Measurements from ENCODE around the gene ZBTB1. TPM values are rescaled to one million over a fixed set of nuclear protein-coding genes. Genes with fewer than 3 reads are reported as not detected.

The ZBTB1 gene
- total and polyA plus RNA-seq, 10 of the 15 experiments (the other 5 are each of a cell fraction or from before 2014, with no cell fraction given), result 12.3 to 127 (median 40.0) TPM

DNA sequence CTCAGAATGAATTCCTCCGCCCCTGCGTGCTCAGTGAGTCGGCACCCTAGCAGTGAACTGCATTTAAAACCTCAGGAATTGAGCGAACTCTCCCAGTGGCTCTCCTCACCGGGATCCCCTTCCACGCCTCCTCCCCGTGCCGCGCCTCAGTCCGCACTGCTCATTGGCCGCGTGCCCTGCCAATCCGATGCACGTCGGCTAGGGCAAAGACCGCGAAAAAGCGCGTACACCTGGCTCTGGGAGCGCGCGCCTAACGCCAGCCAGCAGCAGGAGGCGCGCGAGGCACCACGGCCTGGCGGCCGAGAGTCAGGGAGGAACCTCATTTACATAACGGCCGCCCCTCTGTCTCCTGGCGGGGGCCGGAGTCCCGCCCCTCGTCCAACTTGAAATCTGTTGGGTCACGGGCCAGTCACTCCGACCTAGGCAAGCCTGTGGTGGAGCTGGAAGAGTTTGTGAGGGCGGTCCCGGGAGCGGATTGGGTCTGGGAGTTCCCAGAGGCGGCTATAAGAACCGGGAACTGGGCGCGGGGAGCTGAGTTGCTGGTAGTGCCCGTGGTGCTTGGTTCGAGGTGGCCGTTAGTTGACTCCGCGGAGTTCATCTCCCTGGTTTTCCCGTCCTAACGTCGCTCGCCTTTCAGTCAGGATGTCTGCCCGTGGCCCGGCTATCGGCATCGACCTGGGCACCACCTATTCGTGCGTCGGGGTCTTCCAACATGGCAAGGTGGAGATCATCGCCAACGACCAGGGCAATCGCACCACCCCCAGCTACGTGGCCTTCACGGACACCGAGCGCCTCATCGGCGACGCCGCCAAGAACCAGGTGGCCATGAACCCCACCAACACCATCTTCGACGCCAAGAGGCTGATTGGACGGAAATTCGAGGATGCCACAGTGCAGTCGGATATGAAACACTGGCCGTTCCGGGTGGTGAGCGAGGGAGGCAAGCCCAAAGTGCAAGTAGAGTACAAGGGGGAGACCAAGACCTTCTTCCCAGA, 35.9 kb downstream of the ZBTB1 start, which contains the start of gene HSPA2 (continued):
- TF ChIP-seq NFYA (IDR thresholded peaks at IDR 0.05; ENCODE audit: borderline replicate concordance, low read depth, low read length) (no peak; the same call in 1 of the 2 replicates), ZSCAN29 (IDR thresholded peaks at IDR 0.05) (no peak), LARP7 (IDR thresholded peaks at IDR 0.05) (no peak), CHD4 (IDR thresholded peaks at IDR 0.05) (no peak), TAF1 (IDR thresholded peaks at IDR 0.05; ENCODE audit: borderline replicate concordance, low read depth, low read length) (peak; percentile 56; the same call in 1 of the 2 replicates), KDM1A (IDR thresholded peaks at IDR 0.05; ENCODE audit: borderline replicate concordance) (no peak), EZH2 (IDR thresholded peaks at IDR 0.05; ENCODE audit: borderline replicate concordance, control insufficient read depth, low read depth, low read length) (no peak), FOXM1 (IDR thresholded peaks at IDR 0.05; ENCODE audit: low read depth, low read length) (no peak), ETV6 (conservative IDR thresholded peaks at IDR 0.05 in 1 of 2, IDR thresholded peaks at IDR 0.05 in 1 of 2; ENCODE audit: borderline replicate concordance in 1 of 2, low read depth in 1 of 2) (no peak), FOXK2 (IDR thresholded peaks at IDR 0.05) (no peak), ASH2L (IDR thresholded peaks at IDR 0.05; ENCODE audit: borderline replicate concordance, low read depth) (no peak), RUNX3 (IDR thresholded peaks at IDR 0.05; ENCODE audit: low read length) (peak; percentile 55), ZZZ3 (IDR thresholded peaks at IDR 0.05; ENCODE audit: control insufficient read depth, insufficient read length, low read depth) (no peak), CREM (IDR thresholded peaks at IDR 0.05; ENCODE audit: low read depth) (peak; percentile 90), IKZF2 (IDR thresholded peaks at IDR 0.05) (peak in 1 of 2 experiments; percentile 56; a peak in 2 of 4 replicates), TCF12 (IDR thresholded peaks at IDR 0.05; ENCODE audit: low read depth, low read length) (no peak), ZNF207 (IDR thresholded peaks at IDR 0.05; ENCODE audit: borderline replicate concordance) (no peak)
- TF ChIP-seq, protein P1, sequence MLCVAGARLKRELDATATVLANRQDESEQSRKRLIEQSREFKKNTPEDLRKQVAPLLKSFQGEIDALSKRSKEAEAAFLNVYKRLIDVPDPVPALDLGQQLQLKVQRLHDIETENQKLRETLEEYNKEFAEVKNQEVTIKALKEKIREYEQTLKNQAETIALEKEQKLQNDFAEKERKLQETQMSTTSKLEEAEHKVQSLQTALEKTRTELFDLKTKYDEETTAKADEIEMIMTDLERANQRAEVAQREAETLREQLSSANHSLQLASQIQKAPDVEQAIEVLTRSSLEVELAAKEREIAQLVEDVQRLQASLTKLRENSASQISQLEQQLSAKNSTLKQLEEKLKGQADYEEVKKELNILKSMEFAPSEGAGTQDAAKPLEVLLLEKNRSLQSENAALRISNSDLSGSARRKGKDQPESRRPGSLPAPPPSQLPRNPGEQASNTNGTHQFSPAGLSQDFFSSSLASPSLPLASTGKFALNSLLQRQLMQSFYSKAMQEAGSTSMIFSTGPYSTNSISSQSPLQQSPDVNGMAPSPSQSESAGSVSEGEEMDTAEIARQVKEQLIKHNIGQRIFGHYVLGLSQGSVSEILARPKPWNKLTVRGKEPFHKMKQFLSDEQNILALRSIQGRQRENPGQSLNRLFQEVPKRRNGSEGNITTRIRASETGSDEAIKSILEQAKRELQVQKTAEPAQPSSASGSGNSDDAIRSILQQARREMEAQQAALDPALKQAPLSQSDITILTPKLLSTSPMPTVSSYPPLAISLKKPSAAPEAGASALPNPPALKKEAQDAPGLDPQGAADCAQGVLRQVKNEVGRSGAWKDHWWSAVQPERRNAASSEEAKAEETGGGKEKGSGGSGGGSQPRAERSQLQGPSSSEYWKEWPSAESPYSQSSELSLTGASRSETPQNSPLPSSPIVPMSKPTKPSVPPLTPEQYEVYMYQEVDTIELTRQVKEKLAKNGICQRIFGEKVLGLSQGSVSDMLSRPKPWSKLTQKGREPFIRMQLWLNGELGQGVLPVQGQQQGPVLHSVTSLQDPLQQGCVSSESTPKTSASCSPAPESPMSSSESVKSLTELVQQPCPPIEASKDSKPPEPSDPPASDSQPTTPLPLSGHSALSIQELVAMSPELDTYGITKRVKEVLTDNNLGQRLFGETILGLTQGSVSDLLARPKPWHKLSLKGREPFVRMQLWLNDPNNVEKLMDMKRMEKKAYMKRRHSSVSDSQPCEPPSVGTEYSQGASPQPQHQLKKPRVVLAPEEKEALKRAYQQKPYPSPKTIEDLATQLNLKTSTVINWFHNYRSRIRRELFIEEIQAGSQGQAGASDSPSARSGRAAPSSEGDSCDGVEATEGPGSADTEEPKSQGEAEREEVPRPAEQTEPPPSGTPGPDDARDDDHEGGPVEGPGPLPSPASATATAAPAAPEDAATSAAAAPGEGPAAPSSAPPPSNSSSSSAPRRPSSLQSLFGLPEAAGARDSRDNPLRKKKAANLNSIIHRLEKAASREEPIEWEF (IDR thresholded peaks at IDR 0.05; ENCODE audit: insufficient replicate concordance, low read depth, low read length), result no peak
- TF ChIP-seq, protein P2, sequence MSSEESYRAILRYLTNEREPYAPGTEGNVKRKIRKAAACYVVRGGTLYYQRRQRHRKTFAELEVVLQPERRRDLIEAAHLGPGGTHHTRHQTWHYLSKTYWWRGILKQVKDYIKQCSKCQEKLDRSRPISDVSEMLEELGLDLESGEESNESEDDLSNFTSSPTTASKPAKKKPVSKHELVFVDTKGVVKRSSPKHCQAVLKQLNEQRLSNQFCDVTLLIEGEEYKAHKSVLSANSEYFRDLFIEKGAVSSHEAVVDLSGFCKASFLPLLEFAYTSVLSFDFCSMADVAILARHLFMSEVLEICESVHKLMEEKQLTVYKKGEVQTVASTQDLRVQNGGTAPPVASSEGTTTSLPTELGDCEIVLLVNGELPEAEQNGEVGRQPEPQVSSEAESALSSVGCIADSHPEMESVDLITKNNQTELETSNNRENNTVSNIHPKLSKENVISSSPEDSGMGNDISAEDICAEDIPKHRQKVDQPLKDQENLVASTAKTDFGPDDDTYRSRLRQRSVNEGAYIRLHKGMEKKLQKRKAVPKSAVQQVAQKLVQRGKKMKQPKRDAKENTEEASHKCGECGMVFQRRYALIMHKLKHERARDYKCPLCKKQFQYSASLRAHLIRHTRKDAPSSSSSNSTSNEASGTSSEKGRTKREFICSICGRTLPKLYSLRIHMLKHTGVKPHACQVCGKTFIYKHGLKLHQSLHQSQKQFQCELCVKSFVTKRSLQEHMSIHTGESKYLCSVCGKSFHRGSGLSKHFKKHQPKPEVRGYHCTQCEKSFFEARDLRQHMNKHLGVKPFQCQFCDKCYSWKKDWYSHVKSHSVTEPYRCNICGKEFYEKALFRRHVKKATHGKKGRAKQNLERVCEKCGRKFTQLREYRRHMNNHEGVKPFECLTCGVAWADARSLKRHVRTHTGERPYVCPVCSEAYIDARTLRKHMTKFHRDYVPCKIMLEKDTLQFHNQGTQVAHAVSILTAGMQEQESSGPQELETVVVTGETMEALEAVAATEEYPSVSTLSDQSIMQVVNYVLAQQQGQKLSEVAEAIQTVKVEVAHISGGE (CRISPR knock-in tag; IDR thresholded peaks at IDR 0.05), result no peak
- TF ChIP-seq, protein P3, sequence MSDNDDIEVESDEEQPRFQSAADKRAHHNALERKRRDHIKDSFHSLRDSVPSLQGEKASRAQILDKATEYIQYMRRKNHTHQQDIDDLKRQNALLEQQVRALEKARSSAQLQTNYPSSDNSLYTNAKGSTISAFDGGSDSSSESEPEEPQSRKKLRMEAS (IDR thresholded peaks at IDR 0.05; ENCODE audit: low read depth, low read length), result no peak

Data from GM12878 (cell line).